HL-60/S4 treated with phorbol 12-myristate 13-acetate at 8.2 ng/mL for 4 days and 3 days (cell line): ENCODE data around the gene NOL4L.

Experiments
- in situ Hi-C: fragments of 300-500 bp; cut with MboI; formaldehyde crosslinking; loops from 2 replicates; pipeline ENCODE4 v1.15.0; 2022; ENCODE audit warnings: low sequenced_read_pairs

Gene NOL4L

DNA sequence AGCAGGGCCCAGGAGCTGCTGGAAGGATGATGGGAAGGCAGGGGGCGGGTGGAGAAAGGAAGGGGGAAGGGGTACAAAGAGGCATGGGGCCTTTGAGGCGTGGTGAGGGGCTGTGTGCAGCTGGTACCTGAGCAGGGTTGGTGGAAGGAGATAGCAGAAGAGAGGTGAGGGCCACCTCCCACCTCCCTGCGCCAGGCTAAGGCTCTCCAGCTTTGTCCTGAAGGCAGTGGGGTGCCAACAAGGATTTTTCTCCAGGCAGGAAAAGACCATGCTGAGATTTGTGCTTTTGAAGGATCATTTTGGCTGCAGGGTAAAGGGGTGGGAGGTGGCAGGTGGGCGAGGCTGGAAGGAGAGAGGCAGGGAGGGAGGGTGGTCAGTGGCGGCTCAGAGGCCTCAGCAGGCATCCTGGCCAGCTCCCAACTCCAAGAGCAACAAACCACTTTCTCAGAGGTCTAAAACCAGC is 40.8 kb downstream of the NOL4L start:
- in situ Hi-C loops = no loop called here

DNA sequence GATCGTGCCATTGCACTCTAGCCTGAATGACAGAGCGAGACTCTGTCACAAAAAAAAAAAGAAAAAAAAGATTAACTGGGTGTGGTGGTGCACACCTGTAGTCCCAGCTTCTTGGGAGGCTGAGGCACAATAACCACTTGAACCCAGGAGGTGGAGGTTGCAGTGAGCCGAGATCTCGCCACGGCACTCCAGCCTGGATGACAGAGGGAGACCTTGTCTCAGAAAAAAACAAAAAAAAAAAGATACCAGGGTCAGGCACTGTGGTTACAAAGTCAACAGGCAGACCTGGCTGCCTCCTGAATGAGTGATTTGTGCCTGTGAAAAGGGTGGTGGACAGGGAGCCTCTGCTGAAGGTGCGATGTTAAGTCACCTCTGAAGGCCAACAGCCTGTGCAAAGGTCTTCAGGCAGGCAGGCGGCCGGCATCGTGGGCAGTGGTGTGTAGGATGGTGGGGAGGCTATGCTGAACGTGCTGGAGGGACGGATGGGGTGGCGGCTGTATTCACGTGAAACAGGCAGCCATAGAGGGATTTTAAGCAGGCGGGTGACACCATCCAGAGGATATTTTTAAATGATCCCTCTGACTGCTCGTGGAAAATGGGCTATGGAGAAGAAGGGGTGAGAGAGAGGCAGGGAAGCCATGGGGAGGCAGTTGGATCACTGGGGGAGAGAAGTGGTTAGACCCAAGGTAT is 41.4 kb downstream of the NOL4L start:
- in situ Hi-C loops = no loop called here

DNA sequence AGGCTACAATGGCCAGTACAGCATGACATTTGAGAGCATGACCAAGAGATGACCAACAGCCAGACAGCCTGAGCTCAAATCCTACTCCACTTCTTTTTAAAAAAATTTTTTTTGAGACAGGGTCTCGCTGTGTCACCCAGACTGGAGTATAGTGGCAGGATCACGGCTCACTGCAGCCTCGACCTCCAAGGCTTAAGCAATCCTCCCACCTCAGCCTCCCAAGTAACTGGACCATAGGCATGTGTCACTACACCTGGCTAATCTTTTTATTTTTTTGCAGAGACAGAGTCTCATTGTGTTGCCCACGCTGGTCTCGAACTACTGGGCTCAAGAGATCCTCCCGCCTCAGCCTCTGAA is 42.9 kb downstream of the NOL4L start:
- in situ Hi-C loops = no loop called here

DNA sequence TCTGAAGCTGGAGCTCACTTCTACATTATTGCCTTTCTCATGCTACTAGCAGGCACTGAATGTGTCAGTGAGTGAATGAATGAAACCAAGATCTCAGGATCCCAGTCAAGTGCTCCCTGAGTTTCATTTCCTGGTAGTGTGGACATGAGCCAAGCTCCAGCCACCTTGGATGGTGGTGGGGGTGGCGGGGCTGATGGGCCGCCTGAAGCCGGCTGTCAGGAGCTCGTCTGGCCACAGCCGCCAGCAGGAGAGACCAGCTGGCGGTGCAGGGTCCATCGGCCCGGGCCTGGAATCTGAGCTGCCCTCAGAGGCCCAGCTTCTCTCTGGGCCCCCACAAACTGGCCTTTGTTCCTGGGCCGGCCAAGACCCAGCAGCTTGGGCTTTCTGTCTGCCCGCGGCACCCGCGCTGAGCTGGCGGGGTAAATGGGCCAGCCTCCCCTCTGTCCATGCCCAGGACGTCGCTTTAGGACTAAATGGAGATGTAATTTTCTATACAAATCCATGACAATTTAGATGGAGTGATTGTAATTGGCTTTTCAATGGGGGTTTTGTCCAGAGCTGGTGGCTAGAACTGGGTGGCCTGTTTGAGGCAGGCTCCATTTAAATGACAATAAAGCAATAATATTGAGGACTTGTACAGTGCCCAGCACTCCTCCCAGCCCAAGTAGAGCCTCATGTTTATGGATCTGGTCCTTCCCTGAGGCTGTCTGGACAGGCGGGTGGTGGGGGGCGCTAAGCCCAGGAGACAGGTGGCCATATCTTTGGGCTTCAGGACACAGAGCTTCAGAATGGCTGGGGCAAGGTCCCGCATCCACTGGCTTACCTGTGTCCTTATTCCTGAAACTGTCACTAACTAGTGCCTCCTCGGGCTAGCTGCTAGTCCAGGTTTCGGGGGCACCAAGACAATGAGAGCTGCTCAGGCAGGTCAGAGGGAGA is 43.5 kb downstream of the NOL4L start:
- in situ Hi-C loops = no loop called here

DNA sequence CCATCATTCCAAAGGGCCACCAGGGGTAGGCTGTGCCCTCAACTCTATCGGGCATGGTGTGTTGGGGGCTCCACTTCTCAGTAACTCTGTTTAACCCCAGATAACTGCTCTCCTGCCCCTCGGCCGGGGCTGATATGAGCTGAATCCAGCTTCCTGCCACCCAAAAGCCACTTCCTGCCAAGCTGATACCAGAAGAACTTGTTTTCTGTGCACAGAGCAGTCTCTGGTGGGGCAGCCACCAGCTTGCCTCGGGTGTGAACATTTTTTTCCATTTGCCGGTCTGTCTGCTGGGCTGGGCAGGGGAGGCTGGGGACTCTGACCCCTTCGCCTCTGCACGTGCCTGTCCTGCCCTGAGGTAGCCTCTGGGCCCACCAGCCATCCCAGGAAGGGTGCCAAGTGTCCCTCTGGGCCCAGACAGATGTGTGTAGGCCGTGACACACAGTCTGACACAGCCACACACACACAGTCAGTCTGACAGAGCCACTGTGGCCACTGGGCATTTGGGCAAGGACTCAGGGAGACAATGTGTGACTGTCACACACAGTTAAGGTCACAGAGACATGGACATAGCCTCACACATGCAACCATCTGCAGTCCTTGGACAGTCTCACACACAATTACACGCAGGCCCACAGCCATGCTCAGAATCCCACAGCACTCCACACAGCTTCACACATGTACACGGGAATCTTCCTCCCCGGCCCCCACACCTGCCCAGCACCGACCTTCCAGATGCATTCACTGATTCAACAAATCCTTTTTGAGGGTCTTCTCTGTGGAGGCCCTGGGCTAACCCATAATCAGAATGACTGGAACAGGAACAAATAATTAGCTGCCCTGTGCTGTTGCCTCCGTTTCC is 45.1 kb downstream of the NOL4L start:
- in situ Hi-C loops = no loop called here

DNA sequence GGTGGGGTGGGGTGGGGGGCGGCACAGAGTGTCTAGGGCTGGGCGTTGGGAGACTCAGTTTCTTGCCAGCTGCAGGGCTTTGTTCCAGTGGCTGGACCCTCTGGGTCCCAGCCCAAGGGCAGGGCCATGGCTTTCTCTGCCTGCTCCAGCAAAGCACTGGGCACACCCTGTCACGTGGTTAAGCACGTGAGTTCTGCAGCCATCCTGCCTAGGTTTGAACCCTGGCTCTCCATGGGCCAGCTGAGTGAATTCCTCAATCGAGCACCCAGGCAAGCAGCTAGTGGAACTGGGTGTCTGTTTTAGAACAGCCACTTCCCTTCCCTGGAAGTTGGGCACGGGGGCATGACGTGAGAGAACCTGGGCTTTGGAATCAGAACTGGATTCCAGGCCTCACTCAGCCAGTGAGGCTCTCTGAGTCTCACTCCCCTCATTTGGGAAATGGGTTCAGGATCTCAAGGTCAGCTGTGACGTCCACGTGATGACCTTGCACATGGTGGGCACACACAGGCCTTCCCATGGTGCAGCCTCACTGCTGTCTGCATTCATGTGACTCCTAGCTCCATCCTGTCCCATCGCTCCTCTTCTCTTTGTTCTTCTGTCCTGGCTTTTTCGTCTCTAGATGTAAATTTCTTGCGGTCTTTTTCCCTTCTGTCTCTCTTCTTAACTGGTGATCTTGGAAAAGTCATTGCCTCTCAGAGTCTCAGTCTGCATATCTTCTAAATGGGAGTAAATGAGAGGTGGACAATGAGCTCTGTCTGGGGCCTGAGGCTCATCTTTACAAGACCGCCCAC is 45.9 kb downstream of the NOL4L start:
- in situ Hi-C loops = no loop called here

DNA sequence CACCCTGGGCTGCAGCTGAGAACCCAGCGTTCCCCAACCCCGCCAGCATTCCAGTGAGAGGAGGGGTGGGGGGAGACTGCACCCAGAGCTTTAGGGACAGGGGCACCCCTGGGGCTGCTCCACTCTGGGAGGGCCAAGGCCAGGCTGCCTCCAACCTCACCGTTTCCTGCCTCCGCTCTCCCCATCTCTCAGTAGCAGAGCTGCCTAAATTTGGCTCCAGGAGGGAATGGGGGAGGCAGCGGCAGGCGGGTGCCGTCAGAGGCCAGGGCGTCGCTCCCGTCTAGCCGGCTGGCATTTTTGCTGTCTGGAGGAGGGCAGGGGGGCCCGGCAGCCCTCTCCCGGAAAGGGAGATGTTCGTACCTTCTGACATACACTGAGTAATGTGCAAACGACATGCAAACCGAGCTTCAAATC is 46.6 kb downstream of the NOL4L start:
- in situ Hi-C loops = no loop called here

DNA sequence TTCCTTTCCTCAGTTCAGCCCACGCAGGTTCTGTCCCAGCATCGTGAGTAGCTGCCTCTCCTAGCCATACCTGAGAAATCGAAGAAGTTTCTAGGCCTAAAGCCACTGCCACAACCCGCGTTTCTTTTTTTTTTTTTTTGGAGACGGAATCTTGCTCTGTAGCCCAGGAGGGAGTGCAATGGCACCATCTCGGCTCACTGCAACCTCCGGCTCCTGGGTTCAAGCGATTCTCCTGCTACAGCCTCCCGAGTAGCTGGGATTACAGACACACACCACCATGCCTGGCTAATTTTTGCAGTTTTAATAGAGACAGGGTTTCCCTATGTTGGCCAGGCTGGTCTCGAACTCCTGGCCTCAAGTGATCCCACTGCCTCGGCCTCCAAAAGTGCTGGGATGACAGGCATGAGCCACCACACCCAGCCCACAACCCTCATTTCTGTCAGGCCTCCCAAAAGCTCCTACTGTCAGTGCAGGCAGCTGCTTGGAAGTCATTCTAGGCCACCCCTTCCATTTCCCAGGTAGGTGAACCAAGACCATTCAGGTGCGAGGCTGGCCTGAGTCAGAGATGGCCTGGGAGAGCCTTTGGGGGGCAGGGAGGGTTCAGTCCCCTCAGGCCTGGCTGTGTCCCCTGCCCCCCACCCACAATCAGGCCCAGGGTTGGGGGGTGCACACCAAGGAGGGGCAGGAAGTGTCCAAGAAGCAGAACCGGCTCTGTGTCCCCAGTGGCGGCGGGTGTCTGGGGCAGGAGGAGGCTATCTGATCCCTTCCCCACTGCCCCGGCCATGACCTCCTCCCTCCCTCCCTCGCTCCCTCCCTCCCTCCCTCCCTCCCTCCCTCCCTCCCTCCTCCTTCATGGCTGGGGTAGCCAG is 47.2 kb downstream of the NOL4L start:
- in situ Hi-C loops = no loop called here

DNA sequence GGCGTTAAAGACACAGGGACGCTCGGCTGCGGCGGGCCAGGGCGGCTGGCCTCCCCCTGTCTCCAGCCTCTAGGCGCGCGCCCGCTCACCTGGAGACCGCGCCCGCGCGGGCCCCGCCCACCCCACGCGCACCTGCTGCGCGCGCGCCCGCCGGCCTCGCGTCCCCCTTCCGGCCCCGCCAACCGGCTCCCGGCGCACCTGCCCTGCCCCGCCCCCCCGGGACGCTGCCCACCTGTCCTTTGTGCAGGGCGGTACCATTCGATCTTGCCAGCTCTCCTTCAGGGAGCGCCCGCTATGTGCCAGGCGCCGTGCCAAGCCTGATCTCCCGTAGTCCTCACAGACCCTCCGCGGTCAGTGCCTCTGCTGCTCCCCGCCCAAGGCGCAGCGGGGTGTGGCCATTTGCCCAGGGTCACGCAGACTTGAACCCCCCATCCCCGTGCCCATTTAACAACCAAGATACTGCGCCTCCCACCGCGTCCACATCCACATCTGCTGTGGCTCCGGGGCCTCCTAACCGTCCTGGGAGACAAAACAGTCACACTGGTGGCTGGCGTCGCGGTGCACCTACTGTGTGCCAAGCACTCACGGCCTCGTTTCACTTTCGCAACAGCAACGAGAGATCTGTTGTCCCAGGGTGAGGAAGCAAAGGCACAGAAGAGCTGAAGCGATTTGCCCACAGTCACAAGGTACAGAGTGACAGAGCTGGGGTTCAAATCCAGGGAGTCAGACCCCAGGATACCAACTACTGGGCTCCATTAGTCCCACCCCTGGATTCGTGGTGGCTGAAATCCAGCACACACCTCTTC is 48.1 kb downstream of the NOL4L start:
- in situ Hi-C loops = no loop called here

DNA sequence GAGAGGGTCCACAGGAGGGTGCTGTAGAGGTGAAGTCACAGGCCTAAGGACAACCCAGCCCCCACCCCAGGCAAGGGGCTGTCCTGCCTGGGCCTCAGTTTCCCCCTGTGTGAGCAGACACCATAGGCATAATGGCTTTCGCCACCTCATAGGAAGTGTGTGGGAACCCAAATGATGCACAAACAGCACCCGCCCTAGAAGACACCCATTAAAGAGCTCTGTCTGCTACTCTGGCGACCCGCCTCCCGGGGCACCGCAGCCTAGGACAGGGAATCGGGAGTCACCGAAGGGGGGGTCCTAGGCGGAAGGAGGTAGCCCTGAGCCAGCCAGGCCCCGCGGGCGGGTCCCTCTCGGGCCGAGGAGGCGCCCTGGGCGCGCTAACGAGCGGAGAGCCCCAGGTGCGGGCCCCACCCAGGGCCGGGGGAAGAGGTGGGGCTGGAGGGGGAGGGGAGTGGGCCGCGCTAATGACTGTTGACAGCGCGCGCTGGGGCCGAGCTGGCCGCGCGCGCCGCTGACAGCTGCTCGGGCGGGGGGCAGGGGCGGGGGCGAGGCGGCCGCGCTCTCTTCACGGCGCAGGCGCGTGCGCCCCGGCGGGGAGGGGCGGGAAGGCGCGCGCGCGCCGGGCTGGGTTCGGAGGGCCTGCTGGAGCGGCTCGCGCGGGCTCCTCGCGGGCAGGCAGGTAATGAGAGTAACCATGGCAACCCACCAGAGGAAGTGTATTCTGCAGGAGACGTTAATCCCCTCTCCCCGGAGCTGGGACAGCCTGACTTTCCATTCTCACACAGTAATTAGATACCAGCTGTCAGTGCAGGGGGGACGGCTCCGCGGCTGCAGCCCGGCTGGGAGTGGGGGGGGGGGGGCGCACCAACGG is 48.9 kb downstream of the NOL4L start:
- in situ Hi-C loops = no loop called here

DNA sequence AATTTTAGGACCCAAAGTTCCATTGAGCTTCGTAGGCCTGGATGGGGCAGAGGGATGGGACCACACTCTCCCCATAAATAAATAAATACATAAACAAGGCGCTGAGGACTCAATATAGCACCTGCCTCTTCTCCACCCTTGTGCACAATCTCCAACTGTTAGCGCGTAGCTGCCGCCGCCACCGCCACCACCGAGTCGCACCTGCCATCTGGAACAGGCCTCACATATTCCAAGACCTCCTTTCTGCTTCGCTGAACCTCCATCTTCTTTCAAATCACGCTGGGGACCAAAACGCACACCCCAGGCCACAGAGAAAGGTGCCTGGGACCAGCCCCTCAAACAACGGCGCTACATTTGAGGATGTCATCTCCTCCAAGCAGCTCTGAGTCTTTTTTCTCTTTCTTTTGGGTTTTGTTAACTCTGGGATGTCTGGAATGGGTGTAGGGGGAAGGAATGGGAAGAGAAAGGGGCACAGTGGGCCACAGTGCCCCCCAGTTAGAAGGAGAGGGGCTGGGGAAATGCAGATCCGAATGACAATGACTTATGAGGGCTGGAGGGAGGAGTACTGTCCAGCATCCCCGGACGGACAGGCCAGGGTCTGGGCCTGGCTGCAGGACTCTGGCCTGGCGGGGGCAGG is 49.7 kb downstream of the NOL4L start:
- in situ Hi-C loops = no loop called here

DNA sequence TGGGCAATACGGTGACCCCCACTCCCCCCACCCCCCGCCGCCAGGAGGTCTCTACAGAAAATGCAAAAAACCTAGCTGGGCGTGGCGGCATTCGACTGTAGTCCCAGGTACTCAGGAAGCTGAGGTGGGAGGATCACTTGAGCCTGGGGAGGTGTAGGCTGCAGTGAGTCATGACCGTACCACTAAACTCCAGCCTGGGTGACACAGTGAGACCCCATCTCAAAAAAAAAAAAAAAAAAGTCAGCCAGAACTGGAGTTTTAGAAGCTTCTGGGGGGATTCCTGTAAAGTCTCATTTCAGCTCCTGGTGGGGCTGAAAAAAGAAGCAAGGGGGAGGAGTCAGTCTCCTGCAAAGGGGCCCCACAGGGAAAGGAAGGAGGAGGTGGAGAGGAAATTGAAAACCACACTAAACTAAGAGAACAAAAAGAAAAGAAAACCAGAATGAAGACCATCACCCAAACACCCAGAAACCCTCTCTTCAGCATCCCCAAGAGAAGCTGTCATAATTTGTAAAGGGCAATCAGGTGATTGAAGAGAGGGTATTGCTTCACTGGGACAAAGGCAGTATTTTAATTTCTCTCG is 50.4 kb downstream of the NOL4L start:
- in situ Hi-C loops = no loop called here

DNA sequence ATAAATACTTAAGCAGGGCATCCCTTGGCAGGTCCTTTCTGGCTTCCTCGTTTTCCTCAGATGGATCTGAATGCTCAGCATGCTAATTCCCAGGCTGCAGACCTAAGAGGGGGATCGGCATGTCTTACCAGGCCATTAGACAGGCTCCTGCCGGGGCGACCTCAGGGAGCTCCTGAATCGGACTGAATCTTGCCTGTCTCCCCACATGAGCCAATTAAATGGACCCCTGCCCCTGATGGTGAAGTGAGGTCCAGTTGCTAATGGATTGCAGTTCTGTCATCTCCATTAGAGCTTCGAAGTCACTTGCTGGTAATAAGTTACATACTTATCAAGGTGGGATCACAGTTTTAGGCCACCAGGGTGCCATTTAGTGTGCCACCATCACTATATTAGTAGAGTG is 51.4 kb downstream of the NOL4L start:
- in situ Hi-C loops = no loop called here

DNA sequence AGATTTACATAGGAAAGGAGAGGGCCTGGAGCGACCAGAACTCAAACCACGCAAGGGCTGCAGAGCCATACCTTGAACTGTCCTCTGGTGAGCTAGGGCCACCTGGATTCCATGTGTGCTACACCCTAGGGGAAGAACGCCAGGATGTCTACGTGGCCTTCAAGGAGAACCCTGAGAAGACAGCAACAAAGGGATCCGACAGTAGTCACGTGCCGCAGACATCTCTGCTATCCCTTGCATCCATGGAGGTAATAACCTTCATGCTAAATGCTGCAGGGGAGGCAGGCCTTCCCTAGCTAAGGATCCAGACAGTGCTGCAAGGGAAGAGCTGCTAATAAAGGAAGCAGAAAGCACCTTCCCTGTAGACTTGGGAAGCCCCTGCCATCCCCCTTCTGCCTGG is 52.9 kb downstream of the NOL4L start:
- in situ Hi-C loops = no loop called here

DNA sequence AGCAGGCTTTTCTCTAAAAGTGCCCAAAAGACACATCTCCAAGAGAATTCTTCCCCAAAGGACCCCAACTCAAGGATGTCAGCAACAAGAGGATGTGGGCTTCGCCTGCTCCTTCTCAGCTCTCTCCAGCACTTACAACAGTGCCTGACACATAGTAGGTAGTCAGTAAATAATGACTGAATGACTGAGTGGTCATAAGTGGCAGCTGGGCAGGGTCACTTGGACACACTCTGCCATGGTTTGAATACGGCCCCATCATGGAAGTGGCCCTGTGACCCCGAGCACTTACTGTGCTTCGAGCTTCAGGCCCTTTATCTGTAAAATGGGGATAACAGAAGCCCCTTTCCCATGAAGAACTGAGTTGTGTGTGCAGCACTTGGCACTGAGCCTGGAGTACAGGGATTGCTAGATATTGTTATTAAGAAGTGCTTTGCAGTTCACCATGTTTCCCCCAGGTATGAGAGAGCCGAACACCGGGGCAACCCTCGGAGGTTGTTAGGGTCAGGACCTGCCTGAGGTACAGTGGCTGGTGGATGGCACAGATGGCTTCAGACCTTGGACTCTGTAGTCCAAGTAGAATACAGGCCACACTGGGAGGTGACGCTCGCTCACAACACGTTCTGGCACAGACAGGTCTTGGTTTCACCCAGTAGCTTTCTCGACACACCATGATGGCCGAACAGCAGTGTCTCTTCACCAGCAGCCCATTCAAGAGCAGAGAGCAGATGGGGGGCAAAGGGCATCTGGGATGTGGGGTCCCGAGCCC is 56.0 kb downstream of the NOL4L start:
- in situ Hi-C loops = no loop called here

DNA sequence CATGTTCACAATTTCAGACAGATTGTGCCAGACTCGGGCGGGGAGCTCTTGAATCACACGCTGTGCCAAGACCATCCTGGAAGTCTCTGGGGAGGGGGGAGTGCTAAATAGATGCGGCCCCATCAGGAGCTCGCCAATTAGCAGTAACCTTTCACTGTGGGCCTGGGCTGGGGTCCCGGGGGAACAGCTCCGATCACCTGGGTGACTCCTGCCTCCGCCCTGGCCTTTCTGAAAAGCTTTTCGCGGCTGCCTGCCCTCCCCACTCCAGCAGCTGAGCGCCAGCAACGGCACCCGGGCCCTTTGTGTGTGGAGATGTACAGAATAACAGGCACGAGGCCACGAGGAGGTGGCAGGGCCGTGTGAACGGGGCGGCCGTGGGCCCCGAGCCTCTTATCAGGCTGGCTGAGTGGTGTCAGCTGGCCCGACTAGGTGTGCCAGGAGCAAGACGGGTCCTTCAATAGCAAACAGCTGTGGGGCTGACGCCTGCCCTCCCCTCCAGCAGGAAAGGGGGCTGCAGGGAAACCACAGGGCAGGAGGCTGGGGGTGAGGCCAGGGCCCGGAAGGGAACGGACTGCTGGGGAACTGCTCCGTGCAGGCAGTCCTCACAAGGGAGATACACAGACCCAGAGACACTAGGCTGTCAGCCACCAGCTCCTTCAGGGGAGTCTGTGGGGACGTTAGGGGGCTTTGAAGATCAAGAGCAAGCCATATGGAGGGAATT is 56.8 kb downstream of the NOL4L start:
- in situ Hi-C loops = no loop called here
